ENCODE measurements around the gene P2RX7.

Gene P2RX7

GRCh38 chr12:121123488-121123887, 9.2 kb upstream of the P2RX7 start:
- H3K27ac ChIP-seq (ENCODE audit: insufficient read depth in 1 of 2, low read depth in 1 of 2, low read length in 2 of 2, poor library complexity in 1 of 2, severe bottlenecking in 2 of 2): no peak overlapping the region
- no peaks in the 10 kb centered on the region for H3K9me3 ChIP-seq (ENCODE audit: control extremely low read depth in 1 of 5, control insufficient read depth in 4 of 5, insufficient read depth in 2 of 5, low read depth in 1 of 5, low read length in 4 of 5)
- WGBS (ENCODE audit: insufficient coverage): 100% methylated on average over 2 of the region's 2 CpGs
- peaks cover 5 to 35% (median 27%) of the 10 kb centered on the region in 4 experiments for H3K4me1 ChIP-seq (ENCODE audit: control extremely low read depth in 1 of 4, control insufficient read depth in 4 of 4, insufficient read depth in 4 of 4, low read length in 3 of 4)
- no peaks in the 10 kb centered on the region for H3K27me3 ChIP-seq (replicated peaks in 2 of 5; ENCODE audit: control insufficient read depth in 4 of 5, insufficient read depth in 5 of 5, low read length in 4 of 5)
- no peak for DNase-seq
- ChIA-PET CTCF (interaction anchor here (1.4 kb wide), 1 partner anchor 9 kb away, joined by 4 read pairs; the partner anchor contains the start of gene P2RX7), POLR2A (no interaction called here)
- H3K4me3 ChIP-seq (ENCODE audit: control insufficient read depth in 1 of 7, extremely low read depth in 1 of 7, insufficient read depth in 4 of 7, low read depth in 2 of 7, low read length in 6 of 7): no peak overlapping the region
- no peaks in the 10 kb centered on the region for H3K36me3 ChIP-seq (ENCODE audit: control insufficient read depth in 4 of 4, insufficient read depth in 4 of 4, low read length in 3 of 4)

- CTCF ChIA-PET: interaction anchor here (0.9 to 1.1 kb wide), 2 partner anchors 8 to 10 kb away, joined by 3 to 4 read pairs; no protein-coding TSS in a partner anchor
- POLR2A ChIA-PET: no interaction called here
These were observed 8.1 kb upstream of the P2RX7 start for GRCh38 chr12:121124402-121125109.

GRCh38 chr12:121127501-121127900, 5.2 kb upstream of the P2RX7 start:
- no peak for DNase-seq
- Histone ChIP-seq H3K4me3 (ENCODE audit: control insufficient read depth in 1 of 7, extremely low read depth in 1 of 7, insufficient read depth in 4 of 7, low read depth in 2 of 7, low read length in 6 of 7) (no peak overlapping the region), H3K36me3 (ENCODE audit: control insufficient read depth in 4 of 4, insufficient read depth in 4 of 4, low read length in 3 of 4) (no peaks in the 10 kb centered on the region), H3K9me3 (ENCODE audit: control extremely low read depth in 1 of 5, control insufficient read depth in 4 of 5, insufficient read depth in 2 of 5, low read depth in 1 of 5, low read length in 4 of 5) (no peaks in the 10 kb centered on the region), H3K27me3 (replicated peaks in 2 of 5; ENCODE audit: control insufficient read depth in 4 of 5, insufficient read depth in 5 of 5, low read length in 4 of 5) (no peaks in the 10 kb centered on the region), H3K27ac (ENCODE audit: insufficient read depth in 1 of 2, low read depth in 1 of 2, low read length in 2 of 2, poor library complexity in 1 of 2, severe bottlenecking in 2 of 2) (no peak overlapping the region), H3K4me1 (ENCODE audit: control extremely low read depth in 1 of 4, control insufficient read depth in 4 of 4, insufficient read depth in 4 of 4, low read length in 3 of 4) (peaks cover 11 to 61% (median 56%) of the 10 kb centered on the region in 4 experiments)
- ChIA-PET CTCF (interaction anchor here (1.3 to 1.7 kb wide), 2 partner anchors 11 to 18 kb away, joined by 4 to 9 read pairs; no protein-coding TSS in a partner anchor), POLR2A (no interaction called here)
- WGBS (ENCODE audit: insufficient coverage): 94% methylated on average over 3 of the region's 3 CpGs

More at GRCh38 chr12:121124402-121125109, 8.1 kb upstream of the P2RX7 start:
- Histone ChIP-seq H3K4me3 (ENCODE audit: control insufficient read depth in 1 of 7, extremely low read depth in 1 of 7, insufficient read depth in 4 of 7, low read depth in 2 of 7, low read length in 6 of 7) (no peak overlapping the region), H3K27ac (ENCODE audit: insufficient read depth in 1 of 2, low read depth in 1 of 2, low read length in 2 of 2, poor library complexity in 1 of 2, severe bottlenecking in 2 of 2) (no peak overlapping the region), H3K9me3 (ENCODE audit: control extremely low read depth in 1 of 5, control insufficient read depth in 4 of 5, insufficient read depth in 2 of 5, low read depth in 1 of 5, low read length in 4 of 5) (no peaks in the 10 kb centered on the region), H3K27me3 (replicated peaks in 2 of 5; ENCODE audit: control insufficient read depth in 4 of 5, insufficient read depth in 5 of 5, low read length in 4 of 5) (no peaks in the 10 kb centered on the region), H3K36me3 (ENCODE audit: control insufficient read depth in 4 of 4, insufficient read depth in 4 of 4, low read length in 3 of 4) (no peaks in the 10 kb centered on the region), H3K4me1 (ENCODE audit: control extremely low read depth in 1 of 4, control insufficient read depth in 4 of 4, insufficient read depth in 4 of 4, low read length in 3 of 4) (peaks cover 7 to 42% (median 38%) of the 10 kb centered on the region in 4 experiments)
- peak in 2 of 3 donors; percentile 31 to 35 for DNase-seq
- 98% methylated on average over 4 of the region's 4 CpGs for WGBS (ENCODE audit: insufficient coverage)

GRCh38 chr12:121128908-121129810, 3.5 kb upstream of the P2RX7 start:
- peak overlapping the region in 6 of 7 experiments; percentile 13 to 73 (median 53) for H3K4me3 ChIP-seq (ENCODE audit: control insufficient read depth in 1 of 7, extremely low read depth in 1 of 7, insufficient read depth in 4 of 7, low read depth in 2 of 7, low read length in 6 of 7)
- H3K36me3 ChIP-seq (ENCODE audit: control insufficient read depth in 4 of 4, insufficient read depth in 4 of 4, low read length in 3 of 4): no peaks in the 10 kb centered on the region
- ChIA-PET POLR2A (no interaction called here), CTCF (no interaction called here)
- no peaks in the 10 kb centered on the region for H3K9me3 ChIP-seq (ENCODE audit: control extremely low read depth in 1 of 5, control insufficient read depth in 4 of 5, insufficient read depth in 2 of 5, low read depth in 1 of 5, low read length in 4 of 5)
- DNase-seq: peak; percentile 91 to 98 (median 97)
- no peaks in the 10 kb centered on the region for H3K27me3 ChIP-seq (replicated peaks in 2 of 5; ENCODE audit: control insufficient read depth in 4 of 5, insufficient read depth in 5 of 5, low read length in 4 of 5)
- 0% methylated on average over 7 of the region's 11 CpGs for WGBS (ENCODE audit: insufficient coverage)
- peaks cover 17 to 77% (median 70%) of the 10 kb centered on the region in 4 experiments for H3K4me1 ChIP-seq (ENCODE audit: control extremely low read depth in 1 of 4, control insufficient read depth in 4 of 4, insufficient read depth in 4 of 4, low read length in 3 of 4)
- H3K27ac ChIP-seq (ENCODE audit: insufficient read depth in 1 of 2, low read depth in 1 of 2, low read length in 2 of 2, poor library complexity in 1 of 2, severe bottlenecking in 2 of 2): peak overlapping the region; percentile 17 to 73

GRCh38 chr12:121129811-121130147, 2.9 kb upstream of the P2RX7 start:
- no CpG with 5 or more reads among the region's 4 CpGs for WGBS (ENCODE audit: insufficient coverage)

GRCh38 chr12:121130866-121131373, 1.8 kb upstream of the P2RX7 start:
- no peak for DNase-seq
- H3K9me3 ChIP-seq (ENCODE audit: control extremely low read depth in 1 of 5, control insufficient read depth in 4 of 5, insufficient read depth in 2 of 5, low read depth in 1 of 5, low read length in 4 of 5): no peaks in the 10 kb centered on the region
- H3K27ac ChIP-seq (ENCODE audit: insufficient read depth in 1 of 2, low read depth in 1 of 2, low read length in 2 of 2, poor library complexity in 1 of 2, severe bottlenecking in 2 of 2): no peak overlapping the region
- H3K4me3 ChIP-seq (ENCODE audit: control insufficient read depth in 1 of 7, extremely low read depth in 1 of 7, insufficient read depth in 4 of 7, low read depth in 2 of 7, low read length in 6 of 7): no peak overlapping the region
- POLR2A ChIA-PET: no interaction called here
- peaks cover 17 to 79% (median 68%) of the 10 kb centered on the region in 4 experiments for H3K4me1 ChIP-seq (ENCODE audit: control extremely low read depth in 1 of 4, control insufficient read depth in 4 of 4, insufficient read depth in 4 of 4, low read length in 3 of 4)
- H3K36me3 ChIP-seq (ENCODE audit: control insufficient read depth in 4 of 4, insufficient read depth in 4 of 4, low read length in 3 of 4): no peaks in the 10 kb centered on the region
- WGBS (ENCODE audit: insufficient coverage): 97% methylated on average over 5 of the region's 6 CpGs
- CTCF ChIA-PET: interaction anchor here (1.0 to 1.4 kb wide), 3 partner anchors 22 to 100 kb away, joined by 3 to 4 read pairs (median 4); no protein-coding TSS in a partner anchor
- H3K27me3 ChIP-seq (replicated peaks in 2 of 5; ENCODE audit: control insufficient read depth in 4 of 5, insufficient read depth in 5 of 5, low read length in 4 of 5): no peaks in the 10 kb centered on the region

More at GRCh38 chr12:121129811-121130147, 2.9 kb upstream of the P2RX7 start:
- H3K4me3 ChIP-seq (ENCODE audit: control insufficient read depth in 1 of 7, extremely low read depth in 1 of 7, insufficient read depth in 4 of 7, low read depth in 2 of 7, low read length in 6 of 7): peak overlapping the region in 4 of 7 experiments; percentile 26 to 73 (median 53)
- CTCF ChIA-PET: no interaction called here
- no peaks in the 10 kb centered on the region for H3K27me3 ChIP-seq (replicated peaks in 2 of 5; ENCODE audit: control insufficient read depth in 4 of 5, insufficient read depth in 5 of 5, low read length in 4 of 5)
- peak overlapping the region in 1 of 2 experiments; percentile 73 for H3K27ac ChIP-seq (ENCODE audit: insufficient read depth in 1 of 2, low read depth in 1 of 2, low read length in 2 of 2, poor library complexity in 1 of 2, severe bottlenecking in 2 of 2)
- H3K36me3 ChIP-seq (ENCODE audit: control insufficient read depth in 4 of 4, insufficient read depth in 4 of 4, low read length in 3 of 4): no peaks in the 10 kb centered on the region
- POLR2A ChIA-PET: no interaction called here
- DNase-seq: no peak
- H3K4me1 ChIP-seq (ENCODE audit: control extremely low read depth in 1 of 4, control insufficient read depth in 4 of 4, insufficient read depth in 4 of 4, low read length in 3 of 4): peaks cover 17 to 79% (median 71%) of the 10 kb centered on the region in 4 experiments
- H3K9me3 ChIP-seq (ENCODE audit: control extremely low read depth in 1 of 5, control insufficient read depth in 4 of 5, insufficient read depth in 2 of 5, low read depth in 1 of 5, low read length in 4 of 5): no peaks in the 10 kb centered on the region
